Naive thymus-derived CD8-positive, alpha-beta T cell (primary cell): Measurements from ENCODE around the gene NUP62CL. TPM values are rescaled to one million over a fixed set of nuclear protein-coding genes. Genes with fewer than 3 reads are reported as not detected.
"Not testable (repeated sequence)": the region's sequence is repeated elsewhere in the genome, so short reads cannot be mapped to it uniquely, and the experiment has no call there.

Experiments used
- ATAC-seq, 2 donors: fragments of 150-1000 bp; cut with Tn5 transposase in 1 of 2; sonication (Bioruptor Pico), chemical (Tn5 transposase) in 1 of 2; 1 replicate in 1 of 2; 2 replicates in 1 of 2; pipeline ENCODE4 v1.10.0; 2021; ENCODE audit warnings: mild to moderate bottlenecking in 2 of 2, moderate library complexity in 2 of 2
- POLR2A ChIA-PET: fragments of 350-600 bp; sonication (Branson Sonifier 250); formaldehyde crosslinking; loops from one replicate; lab custom pipeline; 2021; ENCODE audit warnings: antibody characterized with exemption; lab: Charles Lee
- DNase-seq, 10 donors: peaks; one replicate each; pipeline versions ENCODE4 v3.0.0 to v3.0.0-alpha.2; 2020 to 2022
- H3K27ac Mint-ChIP-seq, 10 donors: one replicate each; pipeline ENCODE4 v1.8.0; 2020 to 2022; ENCODE audit warnings: mild to moderate bottlenecking in 10 of 10, mixed read lengths in 10 of 10, moderate library complexity in 4 of 10, inconsistent platforms in 1 of 10
- H3K27me3 Mint-ChIP-seq, 5 donors: one replicate each; pipeline ENCODE4 v1.8.0; 2021 to 2022; ENCODE audit warnings: mixed read lengths in 5 of 5
- H3K36me3 Mint-ChIP-seq, 3 donors: one replicate each; pipeline ENCODE4 v1.8.0; 2020 to 2022; ENCODE audit warnings: mixed read lengths in 3 of 3, mild to moderate bottlenecking in 2 of 3, inconsistent platforms in 1 of 3
- H3K4me1 Mint-ChIP-seq, 4 donors: one replicate each; pipeline ENCODE4 v1.8.0; 2021 to 2022; ENCODE audit warnings: mixed read lengths in 4 of 4
- H3K4me3 Mint-ChIP-seq, 10 donors: one replicate each; pipeline ENCODE4 v1.8.0; 2020 to 2022; ENCODE audit warnings: mild to moderate bottlenecking in 10 of 10, mixed read lengths in 10 of 10, moderate library complexity in 6 of 10, inconsistent platforms in 1 of 10
- H3K9me3 Mint-ChIP-seq, 9 donors: one replicate each; pipeline ENCODE4 v1.8.0; 2020 to 2022; ENCODE audit warnings: mixed read lengths in 9 of 9, mild to moderate bottlenecking in 3 of 9, inconsistent platforms in 1 of 9, moderate library complexity in 1 of 9
- polyA plus RNA-seq, 3 donors: library from polyadenylated mRNA; unstranded; fragments of 300-500 nt; fragmentation: Illumina TruSeq; gene quantifications; one replicate each; pipeline ENCODE4 v1.2.3, GENCODE V29; 2021
- total RNA-seq, 8 experiments: library from RNA in 2 of 8; stranded (reverse) in 2 of 8; gene quantifications; one replicate each; pipeline ENCODE4 v1.2.3 and lab custom pipeline; 2021 to 2026

Gene NUP62CL
- total and polyA plus RNA-seq, 5 experiments from 2014 or later, result 0.10 to 5.7 (median 2.0) TPM; not detected in 1

- H3K4me3 Mint-ChIP-seq, result no peak overlapping the region
- ATAC-seq (no peak), DNase-seq (no peak)
- H3K27ac Mint-ChIP-seq, result peak overlapping the region in 1 of 10 donors; percentile 81
- H3K9me3 Mint-ChIP-seq, result no peaks in the 10 kb centered on the region
- H3K36me3 Mint-ChIP-seq, result peaks cover 0 to 1% (median 0%) of the 10 kb centered on the region in 3 donors
- POLR2A ChIA-PET, result no interaction called here
- H3K4me1 Mint-ChIP-seq, result no peaks in the 10 kb centered on the region
- H3K27me3 Mint-ChIP-seq, result no peaks in the 10 kb centered on the region
Observed at GRCh38 chrX:107171369-107172102, 34.7 kb downstream of the NUP62CL start.

GRCh38 chrX:107168712-107169111 lies 37.5 kb downstream of the NUP62CL start:
- DNase-seq (no peak), ATAC-seq (no peak)
- Mint-ChIP-seq H3K36me3 (peaks cover 0 to 1% (median 0%) of the 10 kb centered on the region in 3 donors), H3K27ac (no peak overlapping the region), H3K4me3 (no peak overlapping the region), H3K27me3 (no peaks in the 10 kb centered on the region), H3K4me1 (no peaks in the 10 kb centered on the region), H3K9me3 (no peaks in the 10 kb centered on the region)
- POLR2A ChIA-PET, result no interaction called here

DNA sequence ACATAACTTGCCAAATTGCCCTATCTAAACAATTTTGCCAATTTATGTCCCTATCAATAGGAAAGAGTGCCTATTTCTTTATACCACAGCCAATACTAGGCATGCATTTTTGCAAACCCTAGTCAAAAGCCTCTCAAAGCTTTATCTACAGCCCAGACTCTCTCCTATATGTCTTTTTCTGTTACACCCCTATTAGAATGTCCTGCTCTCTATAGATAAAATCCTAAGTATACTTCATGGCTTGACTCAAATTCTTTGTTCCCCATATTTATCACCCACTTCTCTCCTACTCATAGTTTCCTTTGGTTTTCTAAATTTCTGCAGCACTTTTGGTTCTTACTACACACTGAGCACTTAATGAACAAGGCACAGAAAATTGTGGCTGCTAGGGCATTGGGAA lies 38.0 kb downstream of the NUP62CL start:
- POLR2A ChIA-PET, result no interaction called here
- no peaks in the 10 kb centered on the region for H3K4me1 Mint-ChIP-seq
- DNase-seq, result no peak
- no peak overlapping the region for H3K4me3 Mint-ChIP-seq
- H3K27ac Mint-ChIP-seq, result no peak overlapping the region
- no peaks in the 10 kb centered on the region for H3K27me3 Mint-ChIP-seq
- H3K9me3 Mint-ChIP-seq, result no peaks in the 10 kb centered on the region
- peaks cover 0 to 1% (median 0%) of the 10 kb centered on the region in 3 donors for H3K36me3 Mint-ChIP-seq
- ATAC-seq, result no peak

GRCh38 chrX:107167163-107167921 lies 38.9 kb downstream of the NUP62CL start:
- Mint-ChIP-seq H3K27ac (no peak overlapping the region), H3K9me3 (no peaks in the 10 kb centered on the region), H3K27me3 (no peaks in the 10 kb centered on the region), H3K4me3 (no peak overlapping the region), H3K4me1 (no peaks in the 10 kb centered on the region), H3K36me3 (peaks cover 0 to 1% (median 0%) of the 10 kb centered on the region in 3 donors)
- POLR2A ChIA-PET, result no interaction called here
- ATAC-seq (no peak), DNase-seq (no peak)

- not testable (repeated sequence) for H3K9me3 Mint-ChIP-seq
Observed at GRCh38 chrX:107157618-107158017, 48.6 kb downstream of the NUP62CL start.

DNA sequence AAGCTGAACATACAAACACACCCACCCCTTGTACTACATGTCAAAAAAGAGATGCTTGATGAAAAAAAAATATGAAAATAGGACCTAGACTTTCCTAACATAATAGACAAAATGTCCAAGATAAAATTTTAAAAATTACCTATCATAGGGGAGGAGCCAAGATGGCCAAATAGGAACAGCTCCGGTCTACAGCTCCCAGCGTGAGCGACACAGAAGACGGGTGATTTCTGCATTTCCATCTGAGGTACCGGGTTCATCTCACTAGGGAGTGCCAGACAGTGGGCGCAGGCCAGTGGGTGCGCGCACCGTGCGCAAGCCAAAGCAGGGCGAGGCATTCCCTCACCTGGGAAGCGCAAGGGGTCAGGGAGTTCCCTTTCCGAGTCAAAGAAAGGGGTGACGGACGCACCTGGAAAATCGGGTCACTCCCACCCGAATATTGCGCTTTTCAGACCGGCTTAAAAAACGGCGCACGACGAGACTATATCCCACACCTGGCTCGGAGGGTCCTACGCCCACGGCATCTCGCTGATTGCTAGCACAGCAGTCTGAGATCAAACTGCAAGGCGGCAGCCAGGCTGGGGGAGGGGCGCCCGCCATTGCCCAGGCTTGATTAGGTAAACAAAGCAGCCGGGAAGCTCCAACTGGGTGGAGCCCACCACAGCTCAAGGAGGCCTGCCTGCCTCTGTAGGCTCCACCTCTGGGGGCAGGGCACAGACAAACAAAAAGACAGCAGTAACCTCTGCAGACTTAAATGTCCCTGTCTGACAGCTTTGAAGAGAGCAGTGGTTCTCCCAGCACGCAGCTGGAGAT lies 50.4 kb downstream of the NUP62CL start:
- not testable (repeated sequence) for ATAC-seq, H3K4me1 Mint-ChIP-seq, H3K9me3 Mint-ChIP-seq, H3K27me3 Mint-ChIP-seq, H3K36me3 Mint-ChIP-seq
- POLR2A ChIA-PET, result interaction anchor here (1.1 kb wide), 1 partner anchor 37 kb away, joined by 4 read pairs; the partner anchor contains the start of gene RBM41
- peak overlapping the region; percentile 69 to 82 (median 78) for H3K4me3 Mint-ChIP-seq
- DNase-seq, result peak in 3 of 10 donors; percentile 11 to 15 (median 14)
- peak overlapping the region in 7 of 10 donors; percentile 15 to 77 (median 37) for H3K27ac Mint-ChIP-seq

More at GRCh38 chrX:107157618-107158017, 48.6 kb downstream of the NUP62CL start:
- H3K4me3 Mint-ChIP-seq, DNase-seq, H3K36me3 Mint-ChIP-seq, ATAC-seq, H3K27me3 Mint-ChIP-seq, H3K4me1 Mint-ChIP-seq, POLR2A ChIA-PET, H3K27ac Mint-ChIP-seq: not testable (repeated sequence)

DNA sequence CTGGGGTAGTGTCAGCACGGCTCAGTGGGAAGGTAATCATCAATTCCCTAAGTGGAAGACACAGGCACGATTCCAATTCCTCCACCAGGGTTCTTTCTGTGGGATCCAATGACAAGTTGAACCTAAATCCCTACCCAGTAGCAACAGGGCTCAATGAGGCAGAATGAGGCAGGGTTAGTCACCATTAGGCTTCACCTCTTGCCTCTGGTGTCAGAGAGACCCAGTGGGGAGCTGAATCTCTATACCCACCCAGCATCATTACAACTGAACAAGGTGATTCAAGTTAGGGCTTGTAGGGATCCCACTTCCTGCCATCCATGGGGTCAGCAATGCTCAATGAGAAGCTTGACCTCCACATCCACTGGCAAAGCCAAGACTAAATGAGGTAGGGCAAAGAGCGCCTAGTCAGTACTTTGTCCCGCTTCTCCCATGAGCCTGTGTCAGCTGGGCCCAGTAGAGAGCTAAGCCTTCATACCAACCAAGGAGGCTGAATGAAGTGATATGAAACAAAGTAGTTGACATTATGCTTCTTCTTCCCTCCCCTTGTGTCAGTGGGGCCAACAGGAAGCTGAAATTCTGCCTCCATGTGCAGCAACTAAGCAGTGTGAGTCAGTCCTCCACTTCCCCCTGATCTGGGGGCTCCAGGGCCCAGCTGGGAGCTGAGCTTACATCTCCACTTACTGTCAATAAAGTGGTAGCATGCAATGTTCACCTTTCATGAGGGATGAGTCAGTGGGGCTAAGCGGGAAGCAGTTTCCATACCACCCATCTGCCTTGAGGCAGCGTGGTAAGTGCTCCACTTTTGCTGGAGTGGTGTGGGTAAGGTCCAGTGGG lies 51.2 kb downstream of the NUP62CL start:
- POLR2A ChIA-PET, result interaction anchor here (1.1 kb wide), 1 partner anchor 36 kb away, joined by 4 read pairs; the partner anchor contains the start of gene RBM41

GRCh38 chrX:107153005-107153404 lies 53.2 kb downstream of the NUP62CL start:
- Mint-ChIP-seq H3K9me3 (peaks cover 0 to 2% (median 0%) of the 10 kb centered on the region in 9 donors), H3K27ac (no peak overlapping the region), H3K36me3 (no peaks in the 10 kb centered on the region), H3K27me3 (no peaks in the 10 kb centered on the region), H3K4me3 (no peak overlapping the region), H3K4me1 (peaks cover 2 to 12% (median 7%) of the 10 kb centered on the region in 4 donors)
- ATAC-seq (no peak), DNase-seq (no peak)
- POLR2A ChIA-PET, result no interaction called here

More for the DNA sequence above, 51.2 kb downstream of the NUP62CL start:
- no peaks in the 10 kb centered on the region for H3K27me3 Mint-ChIP-seq
- no peaks in the 10 kb centered on the region for H3K36me3 Mint-ChIP-seq
- H3K9me3 Mint-ChIP-seq, result peaks cover 0 to 2% (median 0%) of the 10 kb centered on the region in 9 donors
- peak in 2 of 10 donors; percentile 1 to 2 for DNase-seq
- peaks cover 2 to 11% (median 7%) of the 10 kb centered on the region in 4 donors for H3K4me1 Mint-ChIP-seq
- ATAC-seq, result peak; percentile 23 to 41
- peak overlapping the region in 4 of 10 donors; percentile 18 to 77 (median 48) for H3K27ac Mint-ChIP-seq
- peak overlapping the region; percentile 69 to 82 (median 78) for H3K4me3 Mint-ChIP-seq

DNA sequence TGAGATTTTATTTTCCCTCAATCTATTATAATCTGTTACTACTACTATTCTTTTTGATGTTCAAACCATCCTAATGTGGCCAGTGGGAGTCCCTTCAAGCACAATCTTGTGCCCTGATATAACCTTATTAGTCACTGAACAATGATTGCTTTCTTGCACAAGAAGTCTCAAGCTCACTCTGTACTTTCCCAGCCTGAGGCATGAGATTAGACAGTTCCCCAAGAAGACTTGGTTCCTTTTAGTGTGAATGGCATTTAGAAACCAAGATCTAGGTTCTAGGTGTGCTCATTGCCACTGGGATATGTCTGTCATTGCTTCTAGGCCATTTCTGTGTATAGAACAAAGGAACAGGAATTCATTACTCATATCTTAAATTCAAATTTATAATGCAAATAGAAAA lies 59.6 kb downstream of the NUP62CL start:
- no peak for ATAC-seq
- H3K4me3 Mint-ChIP-seq, result no peak overlapping the region

GRCh38 chrX:107135965-107136307 lies 70.3 kb downstream of the NUP62CL start:
- Mint-ChIP-seq H3K36me3 (no peaks in the 10 kb centered on the region), H3K27me3 (no peaks in the 10 kb centered on the region), H3K4me1 (peaks cover 0 to 13% (median 1%) of the 10 kb centered on the region in 4 donors), H3K9me3 (peaks cover 0 to 2% (median 0%) of the 10 kb centered on the region in 9 donors), H3K4me3 (peak overlapping the region in 1 of 10 donors; percentile 26), H3K27ac (peak overlapping the region in 3 of 10 donors; percentile 55 to 68 (median 61))
- POLR2A ChIA-PET, result no interaction called here
- DNase-seq (no peak), ATAC-seq (no peak)

More for the DNA sequence above, 59.6 kb downstream of the NUP62CL start:
- Mint-ChIP-seq H3K4me1 (peaks cover 2 to 7% (median 4%) of the 10 kb centered on the region in 4 donors), H3K36me3 (no peaks in the 10 kb centered on the region), H3K27ac (no peak overlapping the region), H3K9me3 (no peaks in the 10 kb centered on the region), H3K27me3 (no peaks in the 10 kb centered on the region)
- POLR2A ChIA-PET, result no interaction called here
- no peak for DNase-seq

DNA sequence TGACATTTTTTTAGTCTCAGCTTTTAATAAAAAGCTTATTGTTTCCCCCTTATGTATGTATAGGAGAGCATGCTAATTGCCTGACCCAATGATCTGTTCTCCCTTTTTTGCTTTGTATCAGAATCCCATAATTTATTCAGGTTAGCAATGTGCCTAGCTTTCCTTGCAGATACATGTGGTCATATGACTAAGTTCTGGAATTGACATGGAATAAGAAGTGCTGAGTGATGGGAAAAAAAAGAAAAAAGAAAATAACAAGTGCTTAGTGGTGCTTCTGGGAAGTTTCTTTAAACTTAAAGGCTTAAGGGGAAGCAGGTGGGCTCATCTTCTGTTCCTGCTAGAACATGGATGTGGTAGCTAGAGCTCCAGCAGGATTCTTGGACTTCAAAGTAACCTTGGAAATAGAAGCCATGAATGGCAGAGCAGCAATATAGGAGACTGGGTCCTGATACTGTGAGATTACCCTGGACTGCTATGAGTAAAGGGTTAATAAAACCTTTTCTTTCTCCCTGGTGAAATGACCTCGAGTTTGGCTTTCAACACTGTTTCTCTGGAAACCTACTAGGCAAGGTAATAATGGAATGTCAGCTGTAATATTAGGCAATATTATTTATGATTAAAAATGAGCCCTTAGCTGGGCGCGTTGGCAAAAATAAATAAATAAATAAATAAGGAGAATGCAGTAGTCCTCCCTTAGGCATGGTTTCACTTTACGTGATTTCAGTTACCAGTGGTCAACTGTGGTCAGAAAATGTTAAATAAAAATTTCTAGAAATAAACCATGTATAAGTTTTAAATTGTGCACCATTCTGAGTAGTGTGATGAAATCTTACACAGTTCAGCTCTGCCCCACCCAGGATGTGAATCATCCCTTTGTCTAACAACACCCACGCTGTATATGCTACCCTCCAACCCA lies 70.9 kb downstream of the NUP62CL start:
- no peak for ATAC-seq
- DNase-seq, result peak in 1 of 10 donors; percentile 0
- H3K27ac Mint-ChIP-seq, result peak overlapping the region in 3 of 10 donors; percentile 55 to 68 (median 61)
- no peaks in the 10 kb centered on the region for H3K36me3 Mint-ChIP-seq
- POLR2A ChIA-PET, result no interaction called here
- H3K4me1 Mint-ChIP-seq, result peaks cover 0 to 13% (median 1%) of the 10 kb centered on the region in 4 donors
- H3K9me3 Mint-ChIP-seq, result peaks cover 0 to 2% (median 0%) of the 10 kb centered on the region in 9 donors
- H3K27me3 Mint-ChIP-seq, result no peaks in the 10 kb centered on the region
- H3K4me3 Mint-ChIP-seq, result peak overlapping the region in 1 of 10 donors; percentile 26
